Progenitor cell of endocrine pancreas (in vitro differentiated cells): ENCODE measurements around the gene PPP3CA. TPM values are rescaled to one million over a fixed set of nuclear protein-coding genes. Genes with fewer than 3 reads are reported as not detected.

Source experiments
- DNase-seq: peaks from one replicate; pipeline ENCODE4 v3.0.0; 2021; ENCODE audit warnings: low spot score; ENCODE audit not compliant: unreplicated experiment
- H3K27ac Mint-ChIP-seq: 2 replicates; pipeline ENCODE4 v1.8.0; 2021; ENCODE audit warnings: mild to moderate bottlenecking, moderate library complexity, mixed read lengths
- H3K27me3 Mint-ChIP-seq: 2 replicates; pipeline ENCODE4 v1.8.0; 2021; ENCODE audit warnings: mixed read lengths
- H3K36me3 Mint-ChIP-seq: 2 replicates; pipeline ENCODE4 v1.8.0; 2022; ENCODE audit warnings: mixed read lengths; ENCODE audit not compliant: insufficient read depth
- H3K4me1 Mint-ChIP-seq: 2 replicates; pipeline ENCODE4 v1.8.0; 2021; ENCODE audit warnings: low read depth, mixed read lengths
- H3K4me3 Mint-ChIP-seq: 2 replicates; pipeline ENCODE4 v1.8.0; 2021; ENCODE audit warnings: low read depth, mild to moderate bottlenecking, moderate library complexity, mixed read lengths
- H3K9me3 Mint-ChIP-seq: 2 replicates; pipeline ENCODE4 v1.8.0; 2021; ENCODE audit warnings: low read depth, mixed read lengths
- total RNA-seq: library from RNA; stranded (reverse); gene quantifications from 2 replicates; pipeline ENCODE4 v1.2.1, GENCODE V29; 2021
- TF ChIP-seq, protein P1 (sequence below): fragments of 200-600 bp; sonication (generic); IDR thresholded peaks from one replicate; pipeline ENCODE4 v1.5.0; 2021; ENCODE audit warnings: antibody characterized with exemption, mild to moderate bottlenecking; ENCODE audit not compliant: unreplicated experiment

PPP3CA gene
- total RNA-seq, 1 donor from 2014 or later, result 22.5 TPM

DNA sequence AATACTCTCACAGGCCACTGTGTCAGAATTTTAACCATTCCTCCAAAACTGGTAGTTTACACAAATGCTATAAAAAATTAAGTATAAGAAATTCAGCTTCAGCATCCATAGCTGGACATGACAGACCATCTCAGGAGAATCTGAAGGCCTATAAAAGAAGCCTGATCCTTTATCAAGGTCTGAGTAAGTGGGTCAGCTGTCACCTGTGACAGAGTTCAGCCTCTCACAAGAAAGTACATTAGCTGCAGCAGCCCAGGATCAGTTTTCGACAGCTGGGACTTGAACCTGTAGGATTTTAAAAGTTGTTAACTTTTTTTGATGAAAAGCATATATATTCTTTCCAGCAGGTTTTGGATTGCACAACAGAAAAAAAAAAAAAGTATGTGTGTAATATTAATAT, 60.7 kb downstream of the PPP3CA start:
- Mint-ChIP-seq H3K36me3 (no peaks in the 10 kb centered on the region), H3K27me3 (no peaks in the 10 kb centered on the region), H3K4me1 (peaks cover 57% of the 10 kb centered on the region), H3K9me3 (no peaks in the 10 kb centered on the region), H3K27ac (no peak overlapping the region), H3K4me3 (no peak overlapping the region)
- TF ChIP-seq, protein P1, sequence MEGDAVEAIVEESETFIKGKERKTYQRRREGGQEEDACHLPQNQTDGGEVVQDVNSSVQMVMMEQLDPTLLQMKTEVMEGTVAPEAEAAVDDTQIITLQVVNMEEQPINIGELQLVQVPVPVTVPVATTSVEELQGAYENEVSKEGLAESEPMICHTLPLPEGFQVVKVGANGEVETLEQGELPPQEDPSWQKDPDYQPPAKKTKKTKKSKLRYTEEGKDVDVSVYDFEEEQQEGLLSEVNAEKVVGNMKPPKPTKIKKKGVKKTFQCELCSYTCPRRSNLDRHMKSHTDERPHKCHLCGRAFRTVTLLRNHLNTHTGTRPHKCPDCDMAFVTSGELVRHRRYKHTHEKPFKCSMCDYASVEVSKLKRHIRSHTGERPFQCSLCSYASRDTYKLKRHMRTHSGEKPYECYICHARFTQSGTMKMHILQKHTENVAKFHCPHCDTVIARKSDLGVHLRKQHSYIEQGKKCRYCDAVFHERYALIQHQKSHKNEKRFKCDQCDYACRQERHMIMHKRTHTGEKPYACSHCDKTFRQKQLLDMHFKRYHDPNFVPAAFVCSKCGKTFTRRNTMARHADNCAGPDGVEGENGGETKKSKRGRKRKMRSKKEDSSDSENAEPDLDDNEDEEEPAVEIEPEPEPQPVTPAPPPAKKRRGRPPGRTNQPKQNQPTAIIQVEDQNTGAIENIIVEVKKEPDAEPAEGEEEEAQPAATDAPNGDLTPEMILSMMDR, result no peak
- DNase-seq, result no peak

DNA sequence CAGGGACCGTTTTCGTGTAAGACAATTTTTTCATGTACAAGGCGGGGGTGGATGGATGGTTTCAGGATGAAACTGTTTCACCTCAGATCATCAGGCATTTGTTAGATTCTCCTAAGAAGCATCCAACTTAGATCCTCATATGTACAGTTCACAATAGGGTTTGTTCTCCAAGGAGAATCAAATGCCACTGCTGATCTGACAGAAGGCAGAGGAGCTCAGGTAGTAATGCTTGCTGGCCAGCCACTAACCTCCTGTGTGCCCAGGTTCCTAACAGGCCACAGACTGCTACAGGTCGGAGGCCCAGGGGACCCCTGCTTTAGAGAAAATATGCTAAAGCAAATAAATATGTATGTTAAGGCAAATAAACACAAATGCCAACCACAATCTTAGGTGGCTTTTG, 61.3 kb downstream of the PPP3CA start:
- H3K9me3 Mint-ChIP-seq, result no peaks in the 10 kb centered on the region
- DNase-seq, result no peak
- no peaks in the 10 kb centered on the region for H3K36me3 Mint-ChIP-seq
- peaks cover 52% of the 10 kb centered on the region for H3K4me1 Mint-ChIP-seq
- H3K27me3 Mint-ChIP-seq, result no peaks in the 10 kb centered on the region
- H3K27ac Mint-ChIP-seq, result peak overlapping the region; percentile 43
- no peak overlapping the region for H3K4me3 Mint-ChIP-seq
- TF ChIP-seq, protein P1, result no peak

DNA sequence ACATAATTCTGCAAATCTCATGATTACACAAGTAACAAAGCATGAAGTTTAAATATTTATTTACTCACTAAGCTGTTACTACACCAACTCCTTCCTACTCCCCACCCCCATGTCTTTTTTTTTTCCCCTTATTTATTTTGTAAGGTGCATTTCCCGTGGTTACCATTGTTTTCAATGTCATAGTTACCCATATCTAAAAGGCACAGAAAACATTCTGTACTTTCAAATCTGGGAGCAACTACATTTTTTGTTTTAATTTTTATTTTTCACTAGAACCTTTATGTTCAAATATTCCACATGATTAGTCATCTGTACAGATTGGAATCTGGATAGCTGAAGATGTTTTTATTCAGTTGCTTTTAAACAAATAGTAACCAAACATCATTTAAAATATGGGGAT, 62.8 kb downstream of the PPP3CA start:
- H3K9me3 Mint-ChIP-seq, result no peaks in the 10 kb centered on the region
- no peaks in the 10 kb centered on the region for H3K27me3 Mint-ChIP-seq
- no peak overlapping the region for H3K4me3 Mint-ChIP-seq
- H3K27ac Mint-ChIP-seq, result no peak overlapping the region
- no peak for DNase-seq
- TF ChIP-seq, protein P1, result no peak
- peaks cover 50% of the 10 kb centered on the region for H3K4me1 Mint-ChIP-seq
- H3K36me3 Mint-ChIP-seq, result no peaks in the 10 kb centered on the region

DNA sequence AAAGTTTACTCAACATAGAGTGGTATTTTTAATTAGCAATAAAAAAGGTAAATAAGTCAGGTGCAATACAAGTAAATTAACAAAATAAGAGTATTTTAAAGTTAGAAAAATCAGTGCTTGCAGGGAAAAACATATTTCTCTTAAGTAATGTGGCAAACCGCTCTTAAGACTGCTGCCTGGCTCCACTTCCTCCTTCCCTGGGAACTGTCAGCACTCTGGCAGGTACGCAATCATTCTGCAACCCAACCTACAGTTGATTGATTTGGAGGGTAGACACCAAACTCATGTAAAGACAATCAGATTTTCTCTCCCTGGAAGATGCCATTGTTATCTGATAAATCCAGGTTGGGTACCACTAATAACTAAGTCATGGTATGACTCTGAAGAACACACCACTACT, 63.9 kb downstream of the PPP3CA start:
- no peaks in the 10 kb centered on the region for H3K9me3 Mint-ChIP-seq
- TF ChIP-seq, protein P1, result no peak
- no peak overlapping the region for H3K4me3 Mint-ChIP-seq
- H3K4me1 Mint-ChIP-seq, result peaks cover 49% of the 10 kb centered on the region
- no peak for DNase-seq
- no peaks in the 10 kb centered on the region for H3K27me3 Mint-ChIP-seq
- no peaks in the 10 kb centered on the region for H3K36me3 Mint-ChIP-seq
- no peak overlapping the region for H3K27ac Mint-ChIP-seq

DNA sequence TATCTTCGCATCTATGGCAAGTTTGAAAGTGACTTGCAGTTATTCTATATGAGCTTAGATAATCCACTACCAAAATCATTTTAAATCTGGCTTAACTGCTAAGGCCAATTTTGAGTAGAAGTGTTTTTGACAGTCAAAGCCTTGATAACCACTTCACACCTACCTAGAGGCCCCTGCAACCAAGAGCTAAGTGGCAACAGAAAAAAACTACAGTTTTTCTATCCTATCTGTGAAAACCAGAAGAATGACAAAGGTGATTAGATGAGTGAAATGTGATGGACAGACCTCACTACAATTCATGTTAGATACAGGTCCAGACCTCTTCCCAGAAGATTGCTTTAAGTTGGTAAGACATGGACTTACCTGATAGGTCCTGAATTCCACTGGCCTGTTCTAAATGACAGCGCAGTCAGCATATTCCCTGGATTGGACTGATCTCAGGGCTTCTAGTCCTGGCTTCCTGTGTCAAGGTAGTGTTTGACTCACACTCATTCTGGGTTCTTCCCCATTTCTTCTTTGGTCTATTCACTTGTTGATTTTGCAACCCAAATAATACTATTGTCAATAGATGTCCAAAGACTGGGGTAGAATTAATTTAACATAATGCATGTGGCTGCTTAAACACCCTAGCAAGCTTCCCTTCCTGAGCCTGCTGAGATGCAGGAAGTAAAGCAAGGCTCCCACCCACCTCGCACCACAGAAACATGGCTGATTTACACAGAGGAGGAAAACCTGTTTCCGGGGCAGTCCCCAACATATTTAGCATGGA, 65.1 kb downstream of the PPP3CA start:
- Mint-ChIP-seq H3K27ac (no peak overlapping the region), H3K4me1 (peaks cover 40% of the 10 kb centered on the region)

More for the DNA sequence above, 65.1 kb downstream of the PPP3CA start:
- Mint-ChIP-seq H3K27me3 (no peaks in the 10 kb centered on the region), H3K9me3 (no peaks in the 10 kb centered on the region), H3K36me3 (no peaks in the 10 kb centered on the region), H3K4me3 (no peak overlapping the region)
- TF ChIP-seq, protein P1, result no peak
- DNase-seq, result no peak
